Measurements from ENCODE around the gene IL22RA2.
"Not testable (repeated sequence)": the region's sequence is repeated elsewhere in the genome, so short reads cannot be mapped to it uniquely, and the experiment has no call there.

IL22RA2 gene

DNA sequence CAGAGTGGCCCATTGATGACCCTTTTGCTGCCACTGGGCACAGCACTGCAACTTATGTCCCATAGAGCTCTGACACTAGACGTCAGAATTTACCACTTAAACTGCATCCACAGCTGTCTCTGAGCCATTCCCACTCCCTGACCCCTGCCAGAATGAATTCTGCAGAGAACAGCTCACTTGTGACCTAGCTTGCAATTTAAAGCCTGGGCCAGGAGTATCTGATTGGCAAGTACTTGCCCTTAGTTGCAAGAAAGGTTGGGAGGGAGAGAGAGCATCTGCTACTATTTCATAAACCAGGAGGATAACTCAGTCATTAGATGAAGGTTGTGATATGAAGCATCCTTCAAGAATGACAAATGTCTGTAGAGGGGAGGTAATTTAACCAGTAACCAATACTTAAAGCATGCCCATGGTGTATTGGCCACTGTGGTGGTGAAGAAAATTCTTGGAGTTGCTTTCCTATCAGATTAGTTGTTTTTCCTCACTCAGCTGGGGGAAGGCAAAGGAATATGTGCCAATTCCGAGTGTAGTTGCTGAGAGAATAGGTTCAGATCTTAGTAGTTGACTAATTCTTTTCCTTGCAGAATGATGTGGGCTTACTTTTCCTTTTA lies 46.5 kb downstream of the IL22RA2 start:
- no peak for DNase-seq (ENCODE audit: low read depth in 2 of 2, low spot score in 1 of 2)

DNA sequence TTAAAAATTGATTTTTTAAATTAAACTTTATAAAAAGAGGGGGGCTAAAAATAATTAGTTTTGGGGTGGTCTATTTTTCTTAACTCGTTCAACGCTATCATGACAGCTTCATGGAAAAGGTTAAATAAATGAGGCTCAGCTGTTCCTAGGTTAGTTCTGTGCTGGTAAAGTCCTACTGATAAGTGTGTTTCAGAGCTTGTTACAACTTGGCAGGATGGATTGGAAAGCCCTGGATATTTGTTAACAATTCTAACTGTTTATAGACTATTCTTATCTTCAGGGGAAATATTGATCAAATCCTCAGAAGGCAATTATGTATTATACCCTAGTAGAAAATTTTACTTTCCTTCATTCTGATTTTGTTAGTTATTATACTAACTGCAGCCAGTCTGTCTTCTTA lies 50.4 kb downstream of the IL22RA2 start:
- no peak for DNase-seq (ENCODE audit: low read depth in 2 of 2, low spot score in 1 of 2)

DNA sequence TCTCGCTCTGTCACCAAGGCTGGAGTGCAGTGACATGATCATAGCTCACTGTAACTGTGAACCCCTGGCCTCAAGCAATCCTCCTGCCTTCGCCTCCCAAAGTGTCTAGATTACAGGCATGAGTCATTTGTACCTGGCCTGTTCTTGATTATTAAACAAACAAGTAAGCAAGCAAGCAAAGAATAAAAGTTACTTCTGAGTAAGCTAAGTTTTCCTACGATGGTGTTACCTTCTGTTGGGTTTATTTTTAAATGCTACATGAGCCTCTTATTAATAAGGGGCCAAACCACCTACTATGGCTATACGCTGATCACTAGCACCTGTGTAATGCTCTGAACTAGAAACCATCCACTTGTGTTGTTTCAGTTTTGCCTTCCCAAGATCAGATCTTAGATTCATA lies 50.8 kb downstream of the IL22RA2 start:
- no peak for DNase-seq (ENCODE audit: low read depth in 2 of 2, low spot score in 1 of 2)

DNA sequence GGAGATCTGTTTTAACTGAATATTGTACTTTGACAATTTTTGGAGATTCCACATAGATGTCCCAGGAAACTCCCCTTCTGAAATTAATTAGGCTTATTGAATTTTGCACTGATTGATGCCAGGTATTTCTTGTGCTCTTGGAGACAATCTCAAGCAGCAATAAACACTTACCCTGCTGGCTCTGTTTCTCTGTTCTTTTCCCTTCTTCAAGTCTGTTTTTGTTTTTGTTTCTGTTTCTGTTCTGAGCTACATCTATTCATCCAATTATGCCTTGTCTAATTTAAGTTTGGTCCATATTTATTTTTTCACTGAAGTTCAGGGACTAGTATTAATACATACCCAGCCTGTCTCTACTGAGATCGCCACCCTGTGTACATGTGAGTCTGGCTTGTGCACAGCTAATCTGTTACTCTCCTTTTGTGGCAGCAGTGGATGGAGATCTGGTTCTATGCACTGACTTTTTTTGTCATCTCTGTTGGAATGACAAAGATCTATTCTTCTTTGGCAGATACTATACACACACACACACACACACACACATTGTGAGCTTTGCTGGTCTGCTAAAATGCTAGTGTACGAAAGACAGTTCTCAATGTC lies 51.9 kb downstream of the IL22RA2 start:
- no peak for DNase-seq (ENCODE audit: low read depth in 2 of 2, low spot score in 1 of 2)

DNA sequence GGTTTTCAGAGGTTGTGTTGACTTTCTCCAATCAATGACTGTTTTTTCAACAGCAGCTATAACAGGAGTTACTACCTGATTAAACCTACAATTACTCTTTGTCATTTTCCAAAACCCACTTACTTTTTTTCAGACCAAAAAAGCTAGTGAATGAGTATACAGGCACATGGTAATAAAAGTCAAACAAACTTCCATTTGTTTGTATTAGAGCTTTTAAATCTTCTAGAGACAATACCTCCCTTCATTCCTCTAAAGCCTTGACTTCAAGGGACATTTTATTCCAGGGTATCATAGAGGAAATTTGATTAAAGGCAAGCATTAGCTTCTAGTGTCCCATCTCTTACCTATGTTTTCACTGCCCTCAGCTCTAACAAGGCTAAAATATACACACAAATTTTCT lies 52.7 kb downstream of the IL22RA2 start:
- DNase-seq (ENCODE audit: low read depth in 2 of 2, low spot score in 1 of 2) = no peak

DNA sequence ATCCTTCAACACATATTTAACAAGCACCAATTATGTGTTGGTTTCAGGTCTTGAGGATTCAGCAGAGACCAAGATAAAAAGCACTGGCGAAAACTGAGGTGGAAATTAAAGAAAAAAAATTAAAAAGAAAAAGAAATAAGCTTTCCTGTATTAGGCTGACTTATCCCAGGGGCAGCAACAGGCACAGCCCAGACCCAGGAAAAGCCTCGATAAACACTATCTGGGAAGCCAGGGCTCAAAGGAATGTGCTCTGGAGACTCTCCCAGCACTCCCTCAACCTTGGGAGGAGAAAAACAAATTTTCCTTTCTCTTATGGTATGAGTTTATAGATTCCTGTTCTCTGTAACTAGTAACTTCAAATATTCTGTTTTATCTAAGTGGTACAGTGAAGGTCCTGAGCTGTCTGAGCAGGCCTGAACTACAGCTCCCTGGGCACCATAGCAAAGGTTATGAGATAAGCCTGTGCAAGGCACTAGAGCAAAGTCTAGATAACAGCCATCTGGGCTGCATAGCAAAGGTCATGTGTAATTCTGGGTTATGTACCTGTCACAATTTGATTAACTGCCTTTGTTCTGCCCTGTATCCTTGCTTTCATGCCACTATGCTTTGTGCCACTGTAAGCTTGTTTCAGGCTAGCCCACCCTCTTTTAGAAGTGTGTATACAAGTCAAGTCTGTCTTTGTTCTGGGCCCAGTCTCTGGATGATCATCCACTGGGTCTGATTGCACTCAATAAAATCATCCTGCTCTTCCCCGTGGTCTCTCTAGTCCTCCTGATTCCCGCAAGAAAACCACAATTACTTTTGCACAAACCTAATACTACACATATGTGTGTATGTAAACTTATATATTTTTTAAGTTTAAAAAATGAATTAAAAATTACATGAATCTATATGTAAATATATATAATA lies 54.0 kb downstream of the IL22RA2 start:
- no peak for DNase-seq (ENCODE audit: low read depth in 2 of 2, low spot score in 1 of 2)

DNA sequence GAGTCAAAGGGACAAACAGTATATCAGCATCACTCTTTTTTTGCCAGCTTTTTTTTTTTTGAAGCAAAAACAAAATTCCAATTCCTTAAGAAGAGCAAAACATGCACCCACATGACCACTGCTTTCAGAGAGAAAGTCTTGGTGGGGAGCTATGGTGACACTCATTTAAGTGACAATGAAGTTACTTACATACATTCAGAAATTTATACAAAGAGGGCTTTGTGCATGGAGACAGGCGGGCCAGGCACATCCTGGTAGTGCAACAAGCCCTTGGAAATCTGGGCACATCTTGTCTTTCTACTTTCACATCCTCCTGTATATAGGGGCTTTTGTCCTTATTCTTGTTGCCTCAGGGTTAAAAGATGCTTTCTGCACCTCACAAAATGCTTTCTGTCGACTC lies 55.9 kb downstream of the IL22RA2 start:
- DNase-seq (ENCODE audit: low read depth in 2 of 2, low spot score in 1 of 2) = no peak

DNA sequence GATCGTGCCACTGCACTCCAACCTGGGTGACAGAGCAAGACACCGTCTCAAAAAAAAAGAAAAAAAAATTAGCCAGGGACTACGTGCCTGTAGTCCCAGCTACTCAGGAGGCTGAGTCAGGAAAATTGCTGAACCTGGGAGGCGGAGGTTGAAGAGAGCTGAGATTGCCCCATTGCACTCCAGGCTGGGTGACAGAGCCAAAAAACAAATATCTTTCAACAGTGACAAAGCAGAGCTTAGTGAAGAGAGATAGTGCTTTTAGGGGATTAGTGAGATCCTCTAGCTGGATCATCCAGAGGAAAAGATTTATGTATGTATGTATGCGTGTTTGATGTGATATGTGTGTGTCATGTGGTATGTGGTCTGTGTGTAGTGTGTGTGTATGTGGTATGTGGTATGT lies 56.6 kb downstream of the IL22RA2 start:
- no peak for DNase-seq (ENCODE audit: low read depth in 2 of 2, low spot score in 1 of 2)

DNA sequence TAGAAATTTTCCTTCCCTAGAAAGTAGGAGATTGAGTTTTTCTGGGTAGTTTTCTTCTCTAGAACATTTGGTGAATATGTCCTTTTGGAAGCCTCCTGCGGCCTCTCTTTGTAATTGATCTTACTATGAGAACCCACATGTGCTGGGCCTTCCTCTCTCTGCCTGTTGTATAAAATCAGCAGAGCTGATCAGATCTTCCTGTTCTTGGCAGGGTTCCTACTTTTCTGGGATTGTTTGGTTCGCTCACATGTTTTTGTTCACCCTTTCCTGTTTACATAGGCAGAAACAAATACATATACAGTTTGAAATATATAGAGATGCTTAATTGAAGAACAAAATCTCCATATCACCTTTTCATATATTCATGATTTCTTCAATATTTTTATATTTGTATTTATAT lies 57.8 kb downstream of the IL22RA2 start:
- no peak for DNase-seq (ENCODE audit: low read depth in 2 of 2, low spot score in 1 of 2)

DNA sequence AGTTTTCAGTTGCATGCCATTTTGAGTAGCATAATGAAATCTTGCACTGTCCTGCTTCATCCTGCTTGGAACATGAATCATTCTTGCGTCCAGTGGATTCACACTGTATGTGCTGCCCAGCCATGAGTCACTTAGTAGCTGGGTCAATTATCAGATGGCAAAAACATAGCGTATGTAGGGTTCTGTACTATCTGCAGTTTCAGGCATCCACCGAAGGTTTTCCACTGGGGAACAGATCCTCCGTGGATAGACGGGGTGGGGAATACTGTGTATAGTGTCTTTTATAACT lies 61.4 kb downstream of the IL22RA2 start:
- no peak for DNase-seq (ENCODE audit: low read depth in 2 of 2, low spot score in 1 of 2)

DNA sequence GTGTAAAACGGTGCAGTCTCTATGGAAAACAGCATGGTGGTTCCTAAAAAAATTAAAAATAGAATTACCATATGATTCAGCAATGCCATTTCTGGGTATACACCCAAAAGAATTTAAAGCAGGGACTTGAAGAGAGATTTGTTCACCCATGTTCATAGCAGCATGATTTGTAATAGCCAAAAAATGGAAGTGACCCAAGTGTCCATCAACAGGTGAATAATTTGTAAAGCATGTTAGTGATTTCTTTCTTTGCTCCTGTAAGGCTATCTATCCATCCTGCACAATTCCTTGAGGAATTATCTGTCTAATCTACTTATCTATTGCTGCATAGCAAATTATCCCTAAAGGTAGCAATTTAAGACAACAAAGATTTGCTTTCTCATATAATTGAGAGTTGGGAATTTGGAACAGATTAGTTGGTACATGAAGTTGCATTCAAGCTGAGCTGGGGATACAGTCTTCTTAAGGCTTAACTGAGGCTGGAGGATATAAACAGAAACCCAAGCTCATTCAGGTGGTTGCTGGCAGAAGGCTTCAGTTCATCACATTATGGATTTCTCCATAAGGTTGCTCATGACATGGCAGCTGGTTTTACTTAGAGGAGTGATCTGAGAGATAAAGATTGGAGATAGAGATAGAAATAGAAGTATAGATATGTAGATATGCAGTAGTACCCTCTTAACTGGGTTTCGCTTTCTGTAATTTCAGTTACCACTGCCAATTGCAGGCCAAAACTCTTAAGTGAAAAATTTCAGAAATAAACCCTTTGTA lies 62.0 kb downstream of the IL22RA2 start:
- no peak for DNase-seq (ENCODE audit: low read depth in 2 of 2, low spot score in 1 of 2)

DNA sequence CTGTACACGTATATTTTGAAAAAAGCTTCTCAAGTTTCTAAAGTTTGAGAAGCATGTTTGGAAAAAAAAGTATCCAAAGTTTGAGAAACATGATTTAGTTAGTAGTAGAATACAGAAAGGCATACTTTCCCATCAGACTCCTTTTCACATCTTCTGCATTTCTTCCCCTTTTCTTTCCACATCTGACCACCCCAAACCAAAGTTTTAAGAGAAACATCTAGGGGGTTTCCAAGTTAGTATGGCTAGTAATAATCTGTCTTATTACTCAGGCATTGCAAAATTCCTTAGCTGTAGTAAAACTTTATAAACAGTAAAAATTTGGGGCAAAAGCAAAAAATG lies 65.7 kb downstream of the IL22RA2 start:
- no peak for DNase-seq (ENCODE audit: low read depth in 2 of 2, low spot score in 1 of 2)

DNA sequence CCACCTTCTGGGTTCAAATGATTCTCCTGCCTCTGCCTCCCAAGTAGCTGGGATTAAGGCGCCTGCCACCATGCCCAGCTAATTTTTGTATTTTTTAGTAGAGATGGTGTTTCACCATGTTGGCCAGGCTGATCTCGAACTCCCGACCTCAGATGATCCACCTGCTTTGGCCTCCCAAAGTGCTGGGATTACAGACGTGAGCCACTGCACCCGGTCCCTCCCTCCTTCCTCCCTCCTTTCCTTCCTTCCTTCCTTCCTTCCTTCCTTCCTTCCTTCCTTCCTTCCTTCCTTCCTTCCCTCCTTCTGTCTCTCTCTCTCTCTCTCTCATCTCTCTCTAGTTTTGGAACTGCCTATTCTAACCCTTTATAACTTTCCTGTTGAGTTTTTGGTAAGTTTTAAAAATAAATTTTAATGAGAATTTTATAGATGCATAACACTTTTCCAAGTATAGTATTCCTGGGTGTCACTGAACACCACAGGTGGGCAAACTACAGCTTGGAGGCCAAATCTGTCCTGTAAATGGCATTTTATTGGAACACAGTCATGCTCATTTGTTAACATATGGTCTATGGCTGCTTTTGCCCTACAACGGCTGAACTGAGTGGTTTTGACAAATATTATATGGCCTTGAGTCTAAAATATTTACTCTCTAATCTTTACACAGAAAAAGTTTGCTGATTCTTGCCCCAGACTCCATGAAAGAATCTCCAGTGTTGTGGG lies 66.2 kb downstream of the IL22RA2 start:
- DNase-seq (ENCODE audit: low read depth in 2 of 2, low spot score in 1 of 2) = not testable (repeated sequence)

DNA sequence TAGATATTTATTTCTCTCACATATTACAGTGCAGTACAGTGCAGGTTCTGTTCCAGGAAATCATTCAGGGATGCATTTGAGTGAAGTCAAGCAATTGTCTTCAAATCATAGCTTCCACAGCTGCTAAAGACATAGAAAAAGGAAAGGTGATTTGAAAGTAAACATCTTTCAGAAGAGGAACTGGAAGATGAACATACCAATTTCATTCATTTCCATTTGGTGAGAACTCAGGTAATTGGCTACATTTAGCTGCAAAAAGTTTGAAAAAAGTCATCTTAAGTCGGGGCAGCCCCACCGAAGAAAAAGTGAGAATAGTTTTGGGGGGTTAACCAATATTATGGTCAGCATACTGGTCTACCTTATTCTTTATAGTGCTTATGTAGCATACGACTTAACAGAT lies 67.3 kb downstream of the IL22RA2 start:
- DNase-seq (ENCODE audit: low read depth in 2 of 2, low spot score in 1 of 2) = no peak

DNA sequence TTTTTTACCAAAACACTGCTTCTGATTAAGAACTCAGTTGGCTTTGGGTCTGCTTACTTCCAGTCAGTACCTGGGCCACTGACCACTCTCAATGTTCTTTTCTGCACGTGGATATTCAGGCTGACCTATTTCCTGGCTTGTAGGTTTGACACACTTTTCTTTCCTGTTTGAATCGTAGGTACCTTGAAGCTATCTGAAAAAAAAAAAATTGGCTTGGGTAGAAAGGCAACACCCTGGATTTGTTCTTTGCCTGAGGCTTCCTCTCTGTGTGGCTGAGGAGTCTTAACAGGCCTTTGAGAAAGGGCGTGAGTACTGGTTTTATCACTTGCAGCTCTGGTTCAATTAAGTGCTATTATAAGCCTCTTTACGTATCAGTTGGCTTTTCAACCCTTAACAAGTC lies 68.1 kb downstream of the IL22RA2 start:
- no peak for DNase-seq (ENCODE audit: low read depth in 2 of 2, low spot score in 1 of 2)

DNA sequence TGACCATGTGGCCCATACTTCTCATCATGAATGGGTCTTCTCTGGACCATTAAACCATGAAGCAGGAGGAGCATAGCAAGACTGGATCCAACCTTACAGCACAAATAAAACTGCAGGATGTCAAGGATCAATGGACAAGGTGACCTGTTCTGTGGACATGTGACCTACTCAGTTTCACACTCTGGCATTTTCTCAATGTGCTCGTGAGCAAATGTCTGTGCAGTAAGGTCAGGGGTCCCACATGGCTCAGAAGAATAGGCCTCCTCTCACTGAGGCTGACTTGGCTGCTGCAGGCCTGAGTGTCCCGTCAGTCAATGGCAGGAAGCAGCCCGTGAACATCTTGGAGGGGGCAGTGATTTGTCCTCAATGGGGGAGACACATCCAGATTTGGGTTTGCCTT lies 68.5 kb downstream of the IL22RA2 start:
- DNase-seq (ENCODE audit: low read depth in 2 of 2, low spot score in 1 of 2) = no peak

DNA sequence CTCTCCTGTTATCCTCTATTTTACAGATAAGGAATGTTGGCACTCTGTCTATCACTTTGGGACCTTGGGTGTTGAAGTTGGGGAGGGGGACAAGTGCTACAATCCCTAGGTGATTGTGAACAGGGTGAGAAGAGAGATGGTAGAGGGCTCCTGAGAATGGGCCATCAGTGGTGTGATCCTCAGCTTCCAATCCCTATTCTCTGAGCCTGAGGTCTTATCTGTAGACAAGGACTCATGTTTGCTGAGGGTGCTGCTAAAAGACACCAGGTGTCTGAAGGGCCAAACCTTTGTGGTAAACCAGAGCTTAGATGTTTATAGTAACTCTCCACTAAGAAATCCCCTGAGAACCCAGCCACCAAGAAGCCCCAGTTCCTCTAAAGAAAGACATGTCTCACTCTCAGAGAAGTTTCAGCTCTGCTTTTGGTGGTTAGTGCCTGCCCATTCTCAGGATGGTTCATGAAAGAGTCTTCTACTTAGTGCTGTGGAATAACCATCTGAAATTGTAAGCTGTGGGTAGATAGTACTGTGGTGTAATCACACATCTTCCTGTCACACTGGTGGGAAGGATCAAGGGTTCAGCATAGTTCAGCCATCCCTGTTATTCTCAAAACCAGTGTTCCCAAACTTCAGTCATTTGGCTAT lies 70.5 kb downstream of the IL22RA2 start:
- DNase-seq (ENCODE audit: low read depth in 2 of 2, low spot score in 1 of 2) = no peak

DNA sequence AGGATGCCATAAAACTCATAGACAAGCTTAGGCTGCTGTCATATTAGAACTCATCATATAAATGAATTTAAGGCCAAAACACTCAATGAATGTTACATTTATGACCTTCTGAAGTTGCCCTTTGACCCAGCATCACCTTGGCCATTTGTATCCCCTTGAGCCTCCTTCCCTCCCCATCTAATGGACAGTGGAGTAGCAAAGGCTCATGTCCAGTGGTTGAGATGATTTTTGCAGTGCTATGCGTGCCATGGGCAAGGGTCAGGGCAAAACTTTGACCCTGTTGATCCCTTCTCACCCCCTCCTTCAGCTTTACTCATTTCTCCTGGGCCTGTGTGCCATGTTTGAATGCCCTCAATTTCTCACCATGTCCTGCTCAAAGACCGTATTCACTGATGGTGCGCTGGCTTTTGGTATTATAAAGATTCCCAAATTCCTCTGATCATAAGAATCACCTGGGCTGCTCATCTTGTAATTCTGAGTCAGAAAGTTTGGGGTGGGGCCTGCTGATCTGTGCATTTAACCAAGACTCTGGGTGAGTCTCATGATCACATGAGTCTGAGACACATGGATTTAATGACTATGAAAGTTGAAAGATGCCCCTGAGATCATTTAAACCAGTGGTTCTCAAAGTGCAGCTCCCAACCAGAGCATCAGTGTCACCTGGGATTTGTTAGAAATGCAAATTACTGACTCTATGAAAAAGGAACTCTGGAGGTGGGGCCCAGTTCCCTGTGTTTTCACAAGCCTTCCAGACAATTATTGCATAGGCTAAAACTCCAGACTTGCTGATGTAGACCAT lies 71.2 kb downstream of the IL22RA2 start:
- DNase-seq (ENCODE audit: low read depth in 2 of 2, low spot score in 1 of 2) = no peak

DNA sequence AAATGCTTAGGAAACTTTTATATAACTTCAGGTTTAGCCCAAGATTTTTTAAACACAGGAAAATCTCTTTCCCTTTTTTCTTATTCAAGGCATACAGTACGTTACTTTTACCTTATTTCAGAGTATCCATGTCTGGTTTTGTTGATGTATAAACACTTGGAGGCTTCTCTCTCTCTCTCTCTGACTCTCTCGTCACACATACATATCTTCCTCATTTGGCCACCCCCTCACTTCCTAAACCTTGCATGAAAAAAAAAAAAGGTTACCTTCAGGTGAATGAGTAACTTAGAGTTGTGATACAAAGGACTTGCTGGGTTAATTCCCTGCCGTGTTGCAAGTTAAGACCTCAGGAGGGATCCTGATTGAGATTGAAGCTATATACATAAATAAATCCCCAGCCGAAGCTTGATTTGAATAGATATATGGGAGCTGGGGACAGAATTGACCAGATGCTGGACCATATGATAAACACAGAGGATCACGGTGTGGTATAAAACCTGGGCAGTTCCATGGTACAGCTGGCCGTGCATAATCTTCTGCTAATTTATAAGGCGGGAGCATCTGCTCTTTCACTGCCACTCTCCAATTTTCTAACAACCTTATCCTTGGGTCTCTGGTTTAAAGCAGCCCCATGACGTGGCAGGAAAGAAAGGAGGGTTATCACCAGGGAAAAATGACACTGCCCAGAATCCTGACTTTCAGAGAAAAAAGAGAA lies 73.6 kb downstream of the IL22RA2 start:
- no peak for DNase-seq (ENCODE audit: low read depth in 2 of 2, low spot score in 1 of 2)
